Endothelial cell of umbilical vein (primary cell): ENCODE results near the gene IFI27L2. TPM values are rescaled to one million over a fixed set of nuclear protein-coding genes. Genes with fewer than 3 reads are reported as not detected.

Experiments
- BruUV-seq: library from RNA; stranded (reverse); fragments of 400-500 nt; replicated peaks from 2 replicates; lab custom pipeline; 2021; lab: Mats Ljungman, UMichigan
- CTCF ChIA-PET: fragments of 300-600, 350-600 bp; sonication (Branson Sonifier 250); formaldehyde crosslinking; loops from one replicate; lab custom pipeline; 2021; ENCODE audit warnings: antibody characterized with exemption, inconsistent platforms; lab: Charles Lee
- POLR2A ChIA-PET: fragments of 300-600, 350-600 bp; sonication (Branson Sonifier 250); formaldehyde crosslinking; loops from one replicate; lab custom pipeline; 2021; ENCODE audit warnings: antibody characterized with exemption, inconsistent platforms; lab: Charles Lee
- DNase-seq: peaks from one replicate; pipeline ENCODE4 v3.0.0-alpha.2; 2011; ENCODE audit warnings: low read depth, low spot score
- FAIRE-seq: peaks from 2 replicates; lab custom pipeline; 2011; peaks lifted over from hg19 to GRCh38; lab: Jason Lieb, UNC
- H2AFZ ChIP-seq: 2 replicates; pipeline ENCODE4 v1.6.0; 2012; ENCODE audit warnings: low read depth, low read length, control low read depth, inconsistent platforms
- H3K27ac ChIP-seq: 2 replicates; pipeline ENCODE4 v1.5.1; 2011; ENCODE audit warnings: low read depth, mild to moderate bottlenecking, control low read depth, low read length, moderate library complexity; ENCODE audit not compliant: insufficient read depth
- H3K27me3 ChIP-seq, 2 experiments: 2 replicates each; pipeline versions ENCODE4 v1.6.0 to v1.6.1; 2011; ENCODE audit warnings: low read length in 2 of 2, mixed read lengths in 1 of 2; ENCODE audit not compliant: control insufficient read depth in 2 of 2, insufficient read depth in 2 of 2
- H3K36me3 ChIP-seq, 2 experiments: 2 replicates in 1 of 2; 3 replicates in 1 of 2; pipeline ENCODE4 v1.5.1; 2011; ENCODE audit warnings: low read length in 2 of 2, mild to moderate bottlenecking in 1 of 2, moderate library complexity in 1 of 2; ENCODE audit not compliant: control insufficient read depth in 2 of 2, insufficient read depth in 2 of 2; ENCODE audit errors: extremely low read depth in 1 of 2
- H3K4me1 ChIP-seq: 3 replicates; pipeline ENCODE4 v1.5.1; 2011; ENCODE audit warnings: mild to moderate bottlenecking, low read length; ENCODE audit not compliant: control insufficient read depth, insufficient read depth; ENCODE audit errors: extremely low read depth
- H3K4me2 ChIP-seq: 2 replicates; pipeline ENCODE4 v1.6.1; 2011; ENCODE audit warnings: low read length, control low read depth, mixed read lengths; ENCODE audit not compliant: insufficient read depth
- H3K4me3 ChIP-seq, 3 experiments: fragments of 200-600 bp in 1 of 3; sonication (generic), shearing (Covaris generic) in 1 of 3; replicated peaks in 1 of 3; 2 replicates each; pipeline ENCODE4 v1.5.1; 2011 to 2016; ENCODE audit warnings: control low read depth in 3 of 3, low read length in 3 of 3, mild to moderate bottlenecking in 2 of 3, inconsistent platforms in 1 of 3, low read depth in 1 of 3, moderate library complexity in 1 of 3; ENCODE audit not compliant: insufficient read depth in 1 of 3
- H3K79me2 ChIP-seq: 2 replicates; pipeline ENCODE4 v1.6.0; 2012; ENCODE audit warnings: low read length, inconsistent platforms; ENCODE audit not compliant: control insufficient read depth, insufficient read depth
- H3K9ac ChIP-seq: replicated peaks from 2 replicates; pipeline ENCODE3; 2011; ENCODE audit warnings: low read length, control low read depth; ENCODE audit not compliant: insufficient read depth; ENCODE audit errors: extremely low read depth
- H3K9me1 ChIP-seq: replicated peaks from 3 replicates; pipeline ENCODE4 v1.6.0; 2011; ENCODE audit warnings: mild to moderate bottlenecking, low read length; ENCODE audit not compliant: control insufficient read depth, insufficient read depth; ENCODE audit errors: extremely low read depth
- H3K9me3 ChIP-seq: replicated peaks from 2 replicates; pipeline ENCODE4 v1.5.1; 2012; ENCODE audit warnings: low read length, inconsistent platforms; ENCODE audit not compliant: control insufficient read depth, insufficient read depth
- H4K20me1 ChIP-seq: replicated peaks from 2 replicates; pipeline ENCODE3; 2011; ENCODE audit warnings: mild to moderate bottlenecking, low read length; ENCODE audit not compliant: control insufficient read depth, insufficient read depth; ENCODE audit errors: extremely low read depth
- CTCF ChIP-seq, 2 donors: IDR thresholded peaks; 1 replicate in 1 of 2; 2 replicates in 1 of 2; pipeline ENCODE4 v1.5.1; 2011; ENCODE audit warnings: low read length in 2 of 2, mild to moderate bottlenecking in 2 of 2, moderate library complexity in 2 of 2, control low read depth in 1 of 2, inconsistent platforms in 1 of 2, low read depth in 1 of 2; ENCODE audit not compliant: insufficient read depth in 1 of 2; ENCODE audit errors: extremely low read depth in 1 of 2
- EZH2 ChIP-seq: IDR thresholded peaks from 2 replicates; pipeline ENCODE4 v1.6.1; 2012; ENCODE audit warnings: borderline replicate concordance, low read depth, mild to moderate bottlenecking, moderate library complexity, low read length, inconsistent platforms; ENCODE audit not compliant: severe bottlenecking
- FOS ChIP-seq: IDR thresholded peaks from 2 replicates; pipeline ENCODE4 v1.6.1; 2011; ENCODE audit warnings: mild to moderate bottlenecking, low read length, moderate library complexity, borderline replicate concordance; ENCODE audit not compliant: insufficient read depth
- GATA2 ChIP-seq: IDR thresholded peaks from 2 replicates; pipeline ENCODE4 v1.7.0; 2011; ENCODE audit warnings: low read depth, mild to moderate bottlenecking, moderate library complexity, mixed read lengths, low read length; ENCODE audit not compliant: insufficient read length, insufficient read depth
- JUN ChIP-seq: IDR thresholded peaks from 2 replicates; pipeline ENCODE4 v1.6.1; 2011; ENCODE audit warnings: borderline replicate concordance, low read depth; ENCODE audit not compliant: insufficient read length, insufficient read depth
- MYC ChIP-seq: IDR thresholded peaks from one replicate; pipeline ENCODE4 v1.6.1; 2011; ENCODE audit warnings: mild to moderate bottlenecking, low read depth, low read length
- POLR2A ChIP-seq: IDR thresholded peaks from 2 replicates; pipeline ENCODE4 v1.6.1; 2012; ENCODE audit warnings: low read depth, mild to moderate bottlenecking, control low read depth, low read length
- POLR2AphosphoS5 ChIP-seq: IDR thresholded peaks from 2 replicates; pipeline ENCODE4 v1.6.1; 2012; ENCODE audit warnings: low read depth, mild to moderate bottlenecking, control low read depth, low read length, moderate library complexity; ENCODE audit not compliant: insufficient read depth
- dilution Hi-C: fragments of 300-500 bp; cut with MboI; formaldehyde crosslinking; loops from one replicate; pipeline ENCODE4 v1.15.0; 2019; ENCODE audit warnings: low sequenced_read_pairs; ENCODE audit not compliant: extremely low pct_ligation_motif_present
- intact Hi-C: fragments of 100-400 bp; cut with micrococcal nuclease; formaldehyde crosslinking; loops from one replicate; pipeline ENCODE4 v1.10.0; 2022
- polyA plus RNA-seq, 4 experiments: library from polyadenylated mRNA; depleted of rRNA in 3 of 4; stranded (reverse) in 3 of 4; unstranded in 1 of 4; fragments of >200 nt; gene quantifications; 2 replicates each; pipeline versions ENCODE4 v1.2.1 to v1.2.3, GENCODE V29; 2011 to 2012; ENCODE audit warnings: missing spikeins in 1 of 4
- total RNA-seq: library from RNA; stranded (reverse); gene quantifications from 2 replicates; pipeline ENCODE4 v1.2.3, GENCODE V29; 2021
- TF ChIP-seq, protein P1 (sequence below): IDR thresholded peaks from 2 replicates; pipeline ENCODE4 v1.6.1; 2011; ENCODE audit not compliant: insufficient read depth, insufficient read length

IFI27L2 gene
- total and polyA plus RNA-seq, 2 donors (not counting 3 experiments of a cell fraction or from before 2014, with no cell fraction given): 28.7 to 82.9 TPM

DNA sequence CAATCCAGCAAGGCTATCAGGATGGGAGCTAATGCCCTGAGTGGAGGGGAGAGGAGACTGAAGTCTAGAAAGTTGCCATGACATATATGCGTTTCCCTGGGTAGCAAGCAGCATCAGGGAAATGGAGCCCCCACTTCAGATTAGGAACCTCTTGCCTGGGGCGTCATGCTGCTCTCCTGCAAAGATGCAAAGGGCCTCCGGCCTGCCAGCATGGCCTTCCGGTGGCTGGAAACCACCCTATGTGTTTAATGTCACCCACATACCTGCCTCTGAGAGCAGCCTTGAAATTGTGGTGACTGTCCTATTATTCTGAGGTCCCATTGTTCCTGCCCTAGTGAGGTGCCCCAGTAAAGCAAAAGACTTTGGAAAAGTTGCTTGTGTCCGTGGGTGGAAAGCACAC lies 10.0 kb upstream of the IFI27L2 start:
- dilution Hi-C loops: no loop called here
- ChIA-PET POLR2A (no interaction called here), CTCF (interaction anchor here (0.6 to 4.1 kb wide), 6 partner anchors 10 to 122 kb away, joined by 3 to 347 read pairs (median 6); partner anchors contain the start of gene IFI27L2)
- Histone ChIP-seq H3K4me2 (no peak overlapping the region), H3K9ac (no peak overlapping the region), H3K27me3 (peaks cover 3 to 5% of the 10 kb centered on the region in 2 experiments), H3K9me1 (no peaks in the 10 kb centered on the region), H3K4me3 (no peak overlapping the region), H3K27ac (no peak overlapping the region), H3K36me3 (no peaks in the 10 kb centered on the region), H3K9me3 (no peaks in the 10 kb centered on the region), H4K20me1 (no peaks in the 10 kb centered on the region), H3K79me2 (no peaks in the 10 kb centered on the region), H2AFZ (no peak overlapping the region), H3K4me1 (no peaks in the 10 kb centered on the region)
- TF ChIP-seq JUN (no peak), POLR2A (no peak), FOS (no peak), MYC (no peak), CTCF (IDR thresholded peaks at IDR 0.05; ENCODE audit: extremely low read depth in 1 of 2, insufficient read depth in 1 of 2, low read depth in 1 of 2, low read length in 2 of 2) (no peak), GATA2 (no peak), POLR2AphosphoS5 (no peak), EZH2 (no peak)
- TF ChIP-seq, protein P1, sequence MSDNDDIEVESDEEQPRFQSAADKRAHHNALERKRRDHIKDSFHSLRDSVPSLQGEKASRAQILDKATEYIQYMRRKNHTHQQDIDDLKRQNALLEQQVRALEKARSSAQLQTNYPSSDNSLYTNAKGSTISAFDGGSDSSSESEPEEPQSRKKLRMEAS: no peak
- DNase-seq: no peak
- FAIRE-seq: no peak
- BruUV-seq: no TSS peak
- intact Hi-C loops: loop anchor here (10.0 kb wide), 2 partner anchors 405 to 485 kb away; no protein-coding TSS in a partner anchor
